Activated gamma-delta T cell treated with anti-CD3 and anti-CD28 coated beads, Interleukin-2, amount 50 U/mL, for 16 hours (primary cell): Measurements from ENCODE around the gene FRRS1.
"Not testable (repeated sequence)": the region's sequence is repeated elsewhere in the genome, so short reads cannot be mapped to it uniquely, and the experiment has no call there.

Source experiments
- DNase-seq: peaks from one replicate; pipeline ENCODE4 v3.0.0-alpha.2; 2020; ENCODE audit warnings: low read depth

The FRRS1 gene

GRCh38 chr1:99766378-99766800 lies at the start of gene FRRS1:
Gene FRRS1 (minus strand): TSS chr1:99766635. CDS start chr1:99748768, 17,867 bp downstream.
- DNase-seq = no peak

GRCh38 chr1:99814373-99814900 lies 48.0 kb upstream of the FRRS1 start:
- DNase-seq = no peak

GRCh38 chr1:99811747-99812146 lies 45.3 kb upstream of the FRRS1 start:
- no peak for DNase-seq

GRCh38 chr1:99811075-99811474 lies 44.6 kb upstream of the FRRS1 start:
- DNase-seq = no peak

GRCh38 chr1:99808391-99809115 lies 42.1 kb upstream of the FRRS1 start:
- peak; percentile 4 for DNase-seq

- DNase-seq = no peak
Measured at GRCh38 chr1:99806882-99807281, 40.4 kb upstream of the FRRS1 start.

GRCh38 chr1:99801584-99801983 lies 35.1 kb upstream of the FRRS1 start:
- DNase-seq = no peak

GRCh38 chr1:99793861-99794260 lies 27.4 kb upstream of the FRRS1 start:
- DNase-seq = not testable (repeated sequence)

- no peak for DNase-seq
Measured at GRCh38 chr1:99789715-99790114, 23.3 kb upstream of the FRRS1 start.

GRCh38 chr1:99788896-99789295 lies 22.5 kb upstream of the FRRS1 start:
- no peak for DNase-seq

- DNase-seq = no peak
Measured at GRCh38 chr1:99786751-99787501, 20.5 kb upstream of the FRRS1 start.

GRCh38 chr1:99784809-99785255 lies 18.4 kb upstream of the FRRS1 start:
- no peak for DNase-seq

- no peak for DNase-seq
Measured at GRCh38 chr1:99784143-99784542, 17.7 kb upstream of the FRRS1 start.

- DNase-seq = no peak
Measured at GRCh38 chr1:99782920-99783319, 16.5 kb upstream of the FRRS1 start.

GRCh38 chr1:99782397-99782796 lies 16.0 kb upstream of the FRRS1 start:
- no peak for DNase-seq

GRCh38 chr1:99781798-99782197 lies 15.4 kb upstream of the FRRS1 start:
- DNase-seq = no peak

GRCh38 chr1:99777752-99778151 lies 11.3 kb upstream of the FRRS1 start:
- DNase-seq = no peak

- DNase-seq = no peak
Measured at GRCh38 chr1:99776120-99776519, 9.7 kb upstream of the FRRS1 start.

- DNase-seq = no peak
Measured at GRCh38 chr1:99772809-99773208, 6.4 kb upstream of the FRRS1 start.

GRCh38 chr1:99771513-99771918 lies 5.1 kb upstream of the FRRS1 start:
- no peak for DNase-seq

GRCh38 chr1:99768524-99769245 lies 2.2 kb upstream of the FRRS1 start:
- no peak for DNase-seq

GRCh38 chr1:99768104-99768503 lies 1.7 kb upstream of the FRRS1 start:
- DNase-seq = no peak
